Stimulated activated CD4-positive, alpha-beta T cell treated with anti-CD3 and anti-CD28 coated beads, Interleukin-12 subunit alpha, Interleukin-12 subunit beta, amount 100 ng/mL, for 24 hours (primary cell): ENCODE results near the gene KIFAP3.
"Not testable (repeated sequence)": the region's sequence is repeated elsewhere in the genome, so short reads cannot be mapped to it uniquely, and the experiment has no call there.

Source experiments
- DNase-seq, 2 experiments: peaks; one replicate each; pipeline ENCODE4 v3.0.0-alpha.2; 2020; ENCODE audit warnings: low read depth in 2 of 2

Gene KIFAP3

GRCh38 chr1:169924829-169925228, 149.7 kb downstream of the KIFAP3 start:
- DNase-seq: no peak

- DNase-seq: no peak
These were observed 150.4 kb downstream of the KIFAP3 start for GRCh38 chr1:169924063-169924462.

- DNase-seq: no peak
These were observed 153.4 kb downstream of the KIFAP3 start for GRCh38 chr1:169921080-169921479.

GRCh38 chr1:169918927-169919326, 155.6 kb downstream of the KIFAP3 start:
- no peak for DNase-seq

GRCh38 chr1:169918220-169918619, 156.3 kb downstream of the KIFAP3 start:
- not testable (repeated sequence) for DNase-seq

- no peak for DNase-seq
These were observed 159.3 kb downstream of the KIFAP3 start for GRCh38 chr1:169915150-169915549.

GRCh38 chr1:169914531-169914930, 160.0 kb downstream of the KIFAP3 start:
- DNase-seq: no peak

GRCh38 chr1:169909499-169909898, 165.0 kb downstream of the KIFAP3 start:
- DNase-seq: no peak

GRCh38 chr1:169906938-169907337, 167.6 kb downstream of the KIFAP3 start:
- no peak for DNase-seq

GRCh38 chr1:169904834-169905233, 169.7 kb downstream of the KIFAP3 start:
- DNase-seq: no peak

- DNase-seq: no peak
These were observed 171.7 kb downstream of the KIFAP3 start for GRCh38 chr1:169902751-169903150.

GRCh38 chr1:169901115-169901514, 173.4 kb downstream of the KIFAP3 start:
- DNase-seq: no peak

- DNase-seq: no peak
These were observed 173.9 kb downstream of the KIFAP3 start for GRCh38 chr1:169900571-169900970.

- DNase-seq: no peak
These were observed 174.8 kb downstream of the KIFAP3 start for GRCh38 chr1:169899519-169900217.

- DNase-seq: no peak
These were observed 178.5 kb downstream of the KIFAP3 start for GRCh38 chr1:169896013-169896412.

GRCh38 chr1:169894424-169895145, 179.9 kb downstream of the KIFAP3 start:
- DNase-seq: no peak

GRCh38 chr1:169893645-169894423, 180.7 kb downstream of the KIFAP3 start, which contains the start of gene SCYL3:
Gene SCYL3, minus strand, starts transcription at chr1:169893896. Its CDS starts 5,056 bp downstream, at chr1:169888840.
- DNase-seq: peak; percentile 82 to 83

GRCh38 chr1:169892927-169893644, 181.4 kb downstream of the KIFAP3 start:
- peak in 1 of 2 experiments; percentile 11 for DNase-seq

GRCh38 chr1:169892176-169892926, 182.1 kb downstream of the KIFAP3 start:
- DNase-seq: no peak

- DNase-seq: no peak
These were observed 183.0 kb downstream of the KIFAP3 start for GRCh38 chr1:169891539-169891885.
